ENCODE measurements around the gene CARS1. TPM values are rescaled to one million over a fixed set of nuclear protein-coding genes. Genes with fewer than 3 reads are reported as not detected.
"Not testable (repeated sequence)": the region's sequence is repeated elsewhere in the genome, so short reads cannot be mapped to it uniquely, and the experiment has no call there.

Gene CARS1
- total RNA-seq, 2 experiments from 2014 or later = 94.1 to 126 TPM

DNA sequence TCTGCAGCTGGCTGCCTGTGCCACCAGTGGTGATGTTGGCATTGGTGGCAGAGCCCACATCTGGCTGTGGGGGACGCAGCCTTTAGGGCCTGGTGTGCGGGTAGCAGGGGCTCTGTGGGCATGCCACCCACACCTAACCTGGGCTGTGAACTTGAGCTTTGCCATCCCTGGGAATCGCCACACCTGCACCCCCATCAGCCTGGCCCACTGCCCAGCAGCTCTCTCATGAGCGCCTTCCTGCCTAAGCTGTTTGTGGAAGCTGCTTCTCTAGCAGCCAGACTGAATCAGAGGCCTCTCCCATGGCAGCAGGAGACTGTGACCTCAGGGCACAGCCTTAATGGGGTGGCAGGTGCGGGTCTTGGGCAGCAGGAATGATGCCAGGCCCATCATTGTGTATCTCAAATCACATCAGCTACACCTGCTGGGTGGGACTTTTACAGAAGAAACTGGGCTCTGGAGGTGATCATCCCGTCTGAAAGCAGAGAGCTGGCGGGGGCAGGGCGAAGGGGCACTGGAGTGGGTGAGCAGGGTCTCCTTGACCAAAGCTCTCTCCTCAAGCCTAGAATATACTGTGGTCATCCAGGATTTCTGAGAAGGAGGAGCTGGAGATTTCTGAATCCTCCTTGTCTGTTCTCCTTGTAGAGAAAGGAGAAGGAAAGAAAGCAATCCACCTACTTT is 17.8 kb upstream of the CARS1 start:
- intact Hi-C loops (cut with DNase I, micrococcal nuclease) = no loop called here
- H3K9me3 Mint-ChIP-seq (ENCODE audit: low read depth) = no peaks in the 10 kb centered on the region
- H3K36me3 Mint-ChIP-seq (ENCODE audit: low read depth) = no peaks in the 10 kb centered on the region
- POLR2A ChIA-PET = interaction anchor here (0.6 kb wide), 1 partner anchor 332 kb away, joined by 3 read pairs; no protein-coding TSS in a partner anchor
- no peak overlapping the region for H3K27ac Mint-ChIP-seq
- H3K4me3 Mint-ChIP-seq = no peak overlapping the region
- ATAC-seq = no peak
- H3K4me1 Mint-ChIP-seq = no peaks in the 10 kb centered on the region
- peaks cover 4% of the 10 kb centered on the region for H3K27me3 Mint-ChIP-seq
- no peak for DNase-seq
- CTCF ChIA-PET = interaction anchor here (0.9 kb wide), 1 partner anchor 16 kb away, joined by 3 read pairs; no protein-coding TSS in a partner anchor

DNA sequence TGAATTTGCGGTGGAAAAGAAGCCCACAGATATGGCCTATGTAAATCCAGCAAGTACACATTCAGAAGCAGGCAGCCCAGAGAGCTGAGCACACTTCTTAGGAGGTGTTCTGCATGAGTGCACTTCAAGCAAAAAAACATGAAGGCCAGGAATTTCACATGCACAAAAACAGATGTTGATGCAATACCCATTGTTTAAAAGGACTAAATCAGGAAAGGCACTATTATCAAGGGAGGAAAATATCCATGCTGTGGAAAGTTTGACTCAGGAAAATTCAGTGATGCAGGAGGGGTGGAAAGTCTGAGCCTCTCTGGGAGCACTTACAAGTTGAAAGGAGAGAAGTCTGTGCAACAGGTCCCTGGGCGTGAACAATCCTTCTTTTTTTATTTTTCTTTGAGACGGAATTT is 15.8 kb upstream of the CARS1 start:
- H3K4me1 Mint-ChIP-seq = no peaks in the 10 kb centered on the region
- H3K9me3 Mint-ChIP-seq (ENCODE audit: low read depth) = no peaks in the 10 kb centered on the region
- H3K36me3 Mint-ChIP-seq (ENCODE audit: low read depth) = no peaks in the 10 kb centered on the region
- ATAC-seq (no peak), DNase-seq (no peak)
- ChIA-PET CTCF (interaction anchor here (1.5 kb wide), 1 partner anchor 18 kb away, joined by 3 read pairs; no protein-coding TSS in a partner anchor), POLR2A (no interaction called here)
- peaks cover 5% of the 10 kb centered on the region for H3K27me3 Mint-ChIP-seq
- H3K27ac Mint-ChIP-seq = no peak overlapping the region
- H3K4me3 Mint-ChIP-seq = no peak overlapping the region
- intact Hi-C loops (cut with DNase I, micrococcal nuclease) = no loop called here

GRCh38 chr11:3069425-3069824 is 12.2 kb upstream of the CARS1 start:
- H3K9me3 Mint-ChIP-seq (ENCODE audit: low read depth) = no peaks in the 10 kb centered on the region
- no peak for DNase-seq
- peaks cover 9% of the 10 kb centered on the region for H3K27me3 Mint-ChIP-seq
- no peak overlapping the region for H3K27ac Mint-ChIP-seq
- ChIA-PET POLR2A (no interaction called here), CTCF (interaction anchor here (0.6 kb wide), 1 partner anchor 850 kb away, joined by 3 read pairs; no protein-coding TSS in a partner anchor)
- intact Hi-C loops (cut with DNase I, micrococcal nuclease) = no loop called here
- no peak for ATAC-seq
- no peak overlapping the region for H3K4me3 Mint-ChIP-seq
- no peaks in the 10 kb centered on the region for H3K4me1 Mint-ChIP-seq
- no peaks in the 10 kb centered on the region for H3K36me3 Mint-ChIP-seq (ENCODE audit: low read depth)

GRCh38 chr11:3066308-3066707 is 9.1 kb upstream of the CARS1 start:
- DNase-seq; H3K4me1 Mint-ChIP-seq; intact Hi-C loops (cut with DNase I, micrococcal nuclease); POLR2A ChIA-PET; H3K36me3 Mint-ChIP-seq (ENCODE audit: low read depth); ATAC-seq; H3K27ac Mint-ChIP-seq; H3K27me3 Mint-ChIP-seq; CTCF ChIA-PET; H3K9me3 Mint-ChIP-seq (ENCODE audit: low read depth); H3K4me3 Mint-ChIP-seq: not testable (repeated sequence)

- H3K4me1 Mint-ChIP-seq; intact Hi-C loops (cut with DNase I, micrococcal nuclease); H3K27ac Mint-ChIP-seq; DNase-seq; H3K27me3 Mint-ChIP-seq; POLR2A ChIA-PET; H3K4me3 Mint-ChIP-seq; H3K36me3 Mint-ChIP-seq (ENCODE audit: low read depth); ATAC-seq; H3K9me3 Mint-ChIP-seq (ENCODE audit: low read depth): not testable (repeated sequence)
- CTCF ChIA-PET = interaction anchor here (0.7 kb wide), 1 partner anchor 172 kb away, joined by 3 read pairs; no protein-coding TSS in a partner anchor
Measured at GRCh38 chr11:3064709-3065108, 7.5 kb upstream of the CARS1 start.

GRCh38 chr11:3063876-3064275 is 6.7 kb upstream of the CARS1 start:
- H3K9me3 Mint-ChIP-seq (ENCODE audit: low read depth); ATAC-seq; H3K27ac Mint-ChIP-seq; H3K36me3 Mint-ChIP-seq (ENCODE audit: low read depth); H3K27me3 Mint-ChIP-seq; intact Hi-C loops (cut with DNase I, micrococcal nuclease); H3K4me3 Mint-ChIP-seq; DNase-seq; CTCF ChIA-PET; H3K4me1 Mint-ChIP-seq; POLR2A ChIA-PET: not testable (repeated sequence)

- H3K27me3 Mint-ChIP-seq; H3K4me3 Mint-ChIP-seq; intact Hi-C loops (cut with DNase I, micrococcal nuclease); H3K36me3 Mint-ChIP-seq (ENCODE audit: low read depth); H3K9me3 Mint-ChIP-seq (ENCODE audit: low read depth); POLR2A ChIA-PET; H3K4me1 Mint-ChIP-seq; H3K27ac Mint-ChIP-seq; ATAC-seq; DNase-seq; CTCF ChIA-PET: not testable (repeated sequence)
Measured at GRCh38 chr11:3063432-3063831, 6.2 kb upstream of the CARS1 start.

GRCh38 chr11:3060436-3061025 is 3.3 kb upstream of the CARS1 start:
- Mint-ChIP-seq H3K27ac (no peak overlapping the region), H3K4me3 (no peak overlapping the region), H3K4me1 (peaks cover 8% of the 10 kb centered on the region), H3K36me3 (ENCODE audit: low read depth) (no peaks in the 10 kb centered on the region), H3K27me3 (peaks cover 2% of the 10 kb centered on the region), H3K9me3 (ENCODE audit: low read depth) (no peaks in the 10 kb centered on the region)
- intact Hi-C loops (cut with DNase I, micrococcal nuclease) = no loop called here
- ChIA-PET POLR2A (no interaction called here), CTCF (no interaction called here)
- ATAC-seq = no peak
- DNase-seq = no peak

DNA sequence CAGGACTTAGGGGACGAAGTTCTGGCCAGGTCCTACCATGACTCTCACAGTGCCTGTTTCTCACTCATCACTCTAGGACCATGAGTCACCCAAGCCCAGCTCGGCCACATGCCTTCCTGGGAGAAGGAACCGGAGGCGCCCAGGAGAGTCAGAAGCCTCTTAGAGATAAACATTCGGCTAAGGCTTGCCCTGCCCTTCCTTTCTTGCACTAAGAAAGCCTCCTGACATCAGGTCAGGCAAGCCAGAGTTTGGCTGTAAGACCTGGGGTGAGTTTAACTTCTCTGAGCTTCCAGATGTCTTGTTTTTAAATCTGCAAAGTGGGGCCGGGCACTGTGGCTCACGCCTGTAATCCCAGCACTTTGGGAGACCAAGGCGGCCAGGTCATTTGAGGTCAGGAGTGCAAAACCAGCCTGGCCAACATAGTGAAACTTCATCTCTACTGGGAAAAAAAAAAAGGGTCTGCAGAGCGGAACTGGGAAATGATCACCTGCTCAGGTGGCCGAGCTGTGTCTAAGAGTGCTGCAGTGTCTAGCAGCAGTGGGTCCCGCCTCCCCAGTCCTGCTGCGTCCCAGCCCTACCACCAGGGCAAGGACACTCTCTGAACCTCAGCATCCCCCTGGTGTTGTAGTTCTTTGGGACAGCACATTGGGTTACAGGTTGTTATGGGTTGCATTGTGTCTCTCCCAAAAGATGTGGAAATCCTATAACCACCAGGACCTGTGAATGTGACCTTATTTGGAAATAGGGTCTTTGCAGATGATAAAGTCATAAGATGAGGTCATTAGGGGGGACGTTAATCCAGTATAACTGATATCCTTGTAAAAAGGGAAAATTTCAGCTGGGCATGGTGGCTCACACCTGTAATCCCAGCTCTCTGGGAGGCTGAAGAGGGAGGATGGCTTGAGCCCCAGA is 1.8 kb upstream of the CARS1 start:
- intact Hi-C loops (cut with DNase I, micrococcal nuclease) = loop anchor here in 1 of 2 experiments (5.0 kb wide), 1 partner anchor 738 kb away; the partner anchor contains the start of gene NUP98
- ChIA-PET POLR2A (no interaction called here), CTCF (no interaction called here)
- peak overlapping the region; percentile 23 for H3K4me3 Mint-ChIP-seq
- H3K4me1 Mint-ChIP-seq = peaks cover 20% of the 10 kb centered on the region
- DNase-seq (no peak), ATAC-seq (no peak)
- no peaks in the 10 kb centered on the region for H3K27me3 Mint-ChIP-seq
- no peak overlapping the region for H3K27ac Mint-ChIP-seq
- H3K9me3 Mint-ChIP-seq (ENCODE audit: low read depth) = no peaks in the 10 kb centered on the region
- peaks cover 10% of the 10 kb centered on the region for H3K36me3 Mint-ChIP-seq (ENCODE audit: low read depth)

DNA sequence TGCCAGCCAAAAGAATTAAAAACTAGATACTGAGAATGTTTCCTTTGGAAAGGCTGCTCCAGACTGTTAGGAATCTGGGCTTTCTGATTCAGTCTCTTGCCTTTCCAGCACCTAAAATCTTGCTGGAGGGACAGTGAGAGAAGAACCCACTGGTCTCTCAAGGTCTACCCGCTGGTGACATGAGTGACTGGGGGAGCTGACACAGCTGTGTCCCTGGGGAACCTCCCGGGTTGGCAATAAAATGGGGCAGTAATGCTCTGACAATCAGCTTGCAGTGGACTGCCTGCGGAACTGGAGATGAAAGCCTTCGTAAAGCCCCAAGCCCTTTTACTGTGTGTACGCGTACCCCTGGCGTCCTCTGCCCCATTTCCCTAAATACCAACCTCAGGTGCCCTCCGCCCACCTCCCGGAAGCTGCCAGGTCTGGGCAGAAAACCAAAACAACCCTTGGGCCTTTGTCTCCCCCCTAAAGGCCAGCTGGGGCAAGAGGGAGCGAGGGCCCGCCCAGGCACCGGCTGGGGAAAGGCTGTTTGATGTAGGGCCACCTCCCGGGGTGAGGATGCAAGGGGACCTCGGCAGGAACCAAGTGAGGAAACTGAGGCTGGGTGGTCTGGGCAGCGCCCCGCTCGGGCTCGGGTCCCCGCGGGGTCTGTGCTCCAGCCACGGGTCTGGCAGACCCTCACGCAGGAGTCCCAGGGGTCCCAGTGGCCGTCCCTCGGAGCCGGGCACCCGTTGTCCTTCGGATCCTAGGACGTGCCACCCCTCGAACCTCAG is 741 bp downstream of the CARS1 start:
- Mint-ChIP-seq H3K27me3 (no peaks in the 10 kb centered on the region), H3K36me3 (ENCODE audit: low read depth) (peaks cover 17% of the 10 kb centered on the region), H3K4me3 (peak overlapping the region; percentile 89), H3K4me1 (peaks cover 32% of the 10 kb centered on the region), H3K27ac (peak overlapping the region; percentile 87), H3K9me3 (ENCODE audit: low read depth) (no peaks in the 10 kb centered on the region)
- DNase-seq = peak; percentile 61
- POLR2A ChIA-PET = interaction anchor here (0.6 kb wide), 1 partner anchor 80 kb away, joined by 3 read pairs; no protein-coding TSS in a partner anchor
- intact Hi-C loops (cut with DNase I, micrococcal nuclease) = loop anchor here (1.0 to 5.0 kb wide), 9 partner anchors 64 to 741 kb away; partner anchors contain the start of genes NAP1L4 (in 2 of the 2), NUP98 (in 1 of the 2), TSSC4 (in 1 of the 2) and ZNF195 (in 1 of the 2)
- CTCF ChIA-PET = interaction anchor here (0.8 to 0.9 kb wide), 2 partner anchors 35 to 42 kb away, joined by 4 to 5 read pairs; no protein-coding TSS in a partner anchor
- peak; percentile 4 for ATAC-seq

DNA sequence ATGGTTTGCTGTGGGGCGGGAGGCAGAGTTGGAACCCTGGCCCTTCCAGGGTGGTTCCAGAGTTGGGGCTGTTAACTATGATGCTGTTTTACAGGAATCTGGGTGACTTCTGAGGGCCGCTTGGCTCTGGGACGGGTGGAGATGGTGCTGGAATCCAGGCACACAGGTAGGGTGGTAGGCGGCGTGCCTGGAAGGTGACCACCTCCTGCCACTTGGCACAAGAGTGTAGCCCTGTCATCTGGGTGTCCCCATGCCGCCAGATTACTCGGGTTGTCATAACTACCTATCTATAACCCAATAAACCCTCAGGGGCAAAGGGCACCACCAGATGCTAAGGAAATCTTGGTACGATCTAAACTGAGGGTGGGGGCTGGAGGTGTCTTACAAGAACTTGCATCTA is 1.3 kb downstream of the CARS1 start:
- CTCF ChIA-PET = no interaction called here
- POLR2A ChIA-PET = interaction anchor here (0.6 kb wide), 1 partner anchor 80 kb away, joined by 3 read pairs; no protein-coding TSS in a partner anchor

More for the DNA sequence above, 1.3 kb downstream of the CARS1 start:
- DNase-seq (no peak), ATAC-seq (no peak)
- Mint-ChIP-seq H3K4me1 (peaks cover 38% of the 10 kb centered on the region), H3K27ac (peak overlapping the region; percentile 82), H3K36me3 (ENCODE audit: low read depth) (peaks cover 17% of the 10 kb centered on the region), H3K9me3 (ENCODE audit: low read depth) (no peaks in the 10 kb centered on the region), H3K4me3 (peak overlapping the region; percentile 89), H3K27me3 (no peaks in the 10 kb centered on the region)
- intact Hi-C loops (cut with DNase I, micrococcal nuclease) = loop anchor here (2.0 to 5.0 kb wide), 3 partner anchors 163 to 741 kb away; partner anchors contain the start of genes NUP98 (in 1 of the 2) and TSSC4 (in 1 of the 2)
